ENCODE results near the gene FKBP7. TPM values are rescaled to one million over a fixed set of nuclear protein-coding genes. Genes with fewer than 3 reads are reported as not detected.
"Not testable (repeated sequence)": the region's sequence is repeated elsewhere in the genome, so short reads cannot be mapped to it uniquely, and the experiment has no call there.

The FKBP7 gene
- total RNA-seq, 1 donor from 2014 or later, result 2.4 TPM

- intact Hi-C loops (cut with micrococcal nuclease), result loop anchor here (1.0 to 2.0 kb wide), 12 partner anchors 27 to 1556 kb away; partner anchors contain the start of genes CWC22, FKBP7, HNRNPA3 and OSBPL6
Observed at GRCh38 chr2:178450774-178451525, 27.4 kb downstream of the FKBP7 start, which contains the start of the genes PJVK and PRKRA. Gene PJVK (plus strand): TSS chr2:178451378. CDS start chr2:178453410, 2,032 bp downstream. Gene PRKRA (minus strand): TSS chr2:178451175. CDS start chr2:178451030, 145 bp downstream.

- intact Hi-C loops (cut with micrococcal nuclease), result loop anchor here (1.0 to 2.0 kb wide), 8 partner anchors 37 to 898 kb away; partner anchors contain the start of gene RBM45
Observed at GRCh38 chr2:178450524-178450773, 28.0 kb downstream of the FKBP7 start.

GRCh38 chr2:178449700-178450523 is 28.5 kb downstream of the FKBP7 start:
- intact Hi-C loops (cut with micrococcal nuclease), result loop anchor here (1.0 to 2.0 kb wide), 9 partner anchors 10 to 897 kb away; partner anchors contain the start of gene RBM45

- intact Hi-C loops (cut with micrococcal nuclease), result loop anchor here (1.0 kb wide), 1 partner anchor 9 kb away; no protein-coding TSS in a partner anchor
Observed at GRCh38 chr2:178448968-178449661, 29.3 kb downstream of the FKBP7 start.

- intact Hi-C loops (cut with micrococcal nuclease), result no loop called here
Observed at GRCh38 chr2:178441426-178441825, 37.0 kb downstream of the FKBP7 start.

- intact Hi-C loops (cut with micrococcal nuclease), result no loop called here
Observed at GRCh38 chr2:178436662-178437061, 41.7 kb downstream of the FKBP7 start.

GRCh38 chr2:178429336-178429735 is 49.1 kb downstream of the FKBP7 start:
- intact Hi-C loops (cut with micrococcal nuclease), result no loop called here

GRCh38 chr2:178428396-178428806 is 50.0 kb downstream of the FKBP7 start:
- intact Hi-C loops (cut with micrococcal nuclease), result no loop called here

- intact Hi-C loops (cut with micrococcal nuclease), result no loop called here
Observed at GRCh38 chr2:178427458-178427857, 50.9 kb downstream of the FKBP7 start.

GRCh38 chr2:178426388-178426787 is 52.0 kb downstream of the FKBP7 start:
- intact Hi-C loops (cut with micrococcal nuclease), result no loop called here

- intact Hi-C loops (cut with micrococcal nuclease), result no loop called here
Observed at GRCh38 chr2:178425255-178425827, 53.1 kb downstream of the FKBP7 start.

GRCh38 chr2:178423746-178424145 is 54.7 kb downstream of the FKBP7 start:
- intact Hi-C loops (cut with micrococcal nuclease), result not testable (repeated sequence)

GRCh38 chr2:178422097-178422496 is 56.3 kb downstream of the FKBP7 start:
- intact Hi-C loops (cut with micrococcal nuclease), result no loop called here

- intact Hi-C loops (cut with micrococcal nuclease), result no loop called here
Observed at GRCh38 chr2:178420463-178420999, 57.9 kb downstream of the FKBP7 start.

- intact Hi-C loops (cut with micrococcal nuclease), result loop anchor here (1.0 kb wide), 1 partner anchor 113 kb away; no protein-coding TSS in a partner anchor
Observed at GRCh38 chr2:178419123-178419522, 59.3 kb downstream of the FKBP7 start.

GRCh38 chr2:178418426-178418825 is 60.0 kb downstream of the FKBP7 start:
- intact Hi-C loops (cut with micrococcal nuclease), result no loop called here

GRCh38 chr2:178417916-178418315 is 60.5 kb downstream of the FKBP7 start:
- intact Hi-C loops (cut with micrococcal nuclease), result no loop called here

- intact Hi-C loops (cut with micrococcal nuclease), result no loop called here
Observed at GRCh38 chr2:178415979-178416378, 62.4 kb downstream of the FKBP7 start.

- intact Hi-C loops (cut with micrococcal nuclease), result loop anchor here (1.0 to 5.0 kb wide), 9 partner anchors 10 to 1593 kb away; partner anchors contain the start of genes AGPS, CWC22, FKBP7 and RBM45
Observed at GRCh38 chr2:178414266-178415247, 63.8 kb downstream of the FKBP7 start.
